GM12891 (cell line): ENCODE measurements around the gene CCRL2.

Source experiments
- PAX5 ChIP-seq: IDR thresholded peaks from 2 replicates; pipeline ENCODE4 v1.6.1; 2011; ENCODE audit warnings: low read length, moderate library complexity, mild to moderate bottlenecking; ENCODE audit not compliant: insufficient read depth, severe bottlenecking
- POLR2A ChIP-seq: IDR thresholded peaks from 2 replicates; pipeline ENCODE4 v1.6.1; 2011; ENCODE audit warnings: low read depth, low read length, control low read depth
- POLR2AphosphoS5 ChIP-seq: IDR thresholded peaks from 2 replicates; pipeline ENCODE4 v1.6.1; 2011; ENCODE audit warnings: low read depth, low read length, control low read depth
- POU2F2 ChIP-seq: IDR thresholded peaks from 2 replicates; pipeline ENCODE4 v1.6.1; 2011; ENCODE audit warnings: low read depth, mild to moderate bottlenecking, control low read depth, low read length, moderate library complexity
- SPI1 ChIP-seq: IDR thresholded peaks from 2 replicates; pipeline ENCODE4 v1.6.1; 2011; ENCODE audit warnings: low read depth, low read length, control low read depth
- TAF1 ChIP-seq: IDR thresholded peaks from 2 replicates; pipeline ENCODE4 v1.6.1; 2011; ENCODE audit warnings: low read depth, low read length, control low read depth

- no peak for TF ChIP-seq TAF1
- no peak for TF ChIP-seq PAX5
- no peak for TF ChIP-seq POLR2A
- no peak for TF ChIP-seq POLR2AphosphoS5
- TF ChIP-seq SPI1: peak; percentile 80
- TF ChIP-seq POU2F2: peak; percentile 78
Observed at GRCh38 chr3:46359733-46360493, 47.1 kb upstream of the CCRL2 start.
